MM.1S (cell line): Measurements from ENCODE around the gene TSHZ1.

Source experiments
- EZH2 ChIP-seq: fragments of 300-600 bp; sonication (generic); optimal IDR thresholded peaks from 2 replicates; pipeline ENCODE3; 2017; ENCODE audit warnings: low read depth, mild to moderate bottlenecking, antibody characterized with exemption, low read length, mixed read lengths
- EZH2phosphoT487 ChIP-seq: fragments of 300-600 bp; sonication (generic); IDR thresholded peaks from 2 replicates; pipeline ENCODE4 v1.6.1; 2018; ENCODE audit warnings: antibody characterized with exemption, low read length
- TF ChIP-seq, protein P1 (sequence below): fragments of 300-600 bp; sonication (generic); IDR thresholded peaks from 2 replicates; pipeline ENCODE4 v1.5.1; 2016; ENCODE audit warnings: antibody characterized with exemption, low read length, mixed read lengths

DNA sequence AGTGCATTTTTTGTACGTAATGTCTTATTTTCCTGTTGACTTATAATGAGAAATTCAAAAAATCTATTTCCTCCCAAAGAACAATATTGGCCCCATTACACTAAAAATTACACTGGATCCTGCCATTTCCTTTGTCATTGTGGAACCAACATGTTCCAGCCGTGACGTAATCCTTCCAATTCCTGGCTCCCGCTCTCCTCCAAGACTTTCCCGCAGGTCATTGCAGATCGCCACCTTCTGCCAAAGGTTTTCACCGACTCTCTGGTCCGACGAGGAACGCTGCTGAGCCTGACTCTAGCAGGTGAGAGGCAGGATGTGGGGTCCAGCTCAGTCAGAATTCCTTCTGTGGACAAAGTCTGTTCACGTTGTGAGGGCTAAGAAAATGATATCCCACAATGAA lies 39.7 kb upstream of the TSHZ1 start:
- TF ChIP-seq, protein P1, sequence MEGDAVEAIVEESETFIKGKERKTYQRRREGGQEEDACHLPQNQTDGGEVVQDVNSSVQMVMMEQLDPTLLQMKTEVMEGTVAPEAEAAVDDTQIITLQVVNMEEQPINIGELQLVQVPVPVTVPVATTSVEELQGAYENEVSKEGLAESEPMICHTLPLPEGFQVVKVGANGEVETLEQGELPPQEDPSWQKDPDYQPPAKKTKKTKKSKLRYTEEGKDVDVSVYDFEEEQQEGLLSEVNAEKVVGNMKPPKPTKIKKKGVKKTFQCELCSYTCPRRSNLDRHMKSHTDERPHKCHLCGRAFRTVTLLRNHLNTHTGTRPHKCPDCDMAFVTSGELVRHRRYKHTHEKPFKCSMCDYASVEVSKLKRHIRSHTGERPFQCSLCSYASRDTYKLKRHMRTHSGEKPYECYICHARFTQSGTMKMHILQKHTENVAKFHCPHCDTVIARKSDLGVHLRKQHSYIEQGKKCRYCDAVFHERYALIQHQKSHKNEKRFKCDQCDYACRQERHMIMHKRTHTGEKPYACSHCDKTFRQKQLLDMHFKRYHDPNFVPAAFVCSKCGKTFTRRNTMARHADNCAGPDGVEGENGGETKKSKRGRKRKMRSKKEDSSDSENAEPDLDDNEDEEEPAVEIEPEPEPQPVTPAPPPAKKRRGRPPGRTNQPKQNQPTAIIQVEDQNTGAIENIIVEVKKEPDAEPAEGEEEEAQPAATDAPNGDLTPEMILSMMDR = no peak
- TF ChIP-seq EZH2phosphoT487 (no peak), EZH2 (no peak)
